ENCODE measurements around the gene RHPN2. TPM values are rescaled to one million over a fixed set of nuclear protein-coding genes. Genes with fewer than 3 reads are reported as not detected.
"Not testable (repeated sequence)": the region's sequence is repeated elsewhere in the genome, so short reads cannot be mapped to it uniquely, and the experiment has no call there.

Gene RHPN2
- total and polyA plus RNA-seq, 8 donors, result 5.3 to 10.1 (median 8.8) TPM

GRCh38 chr19:33008738-33009137, 56.0 kb downstream of the RHPN2 start:
- Histone ChIP-seq H3K36me3 (peaks cover 0 to 3% of the 10 kb centered on the region in 2 donors), H3K4me3 (no peak overlapping the region), H3K27ac (no peak overlapping the region), H3K4me1 (no peaks in the 10 kb centered on the region), H3K27me3 (no peaks in the 10 kb centered on the region), H3K9me3 (no peaks in the 10 kb centered on the region)
- no peak for DNase-seq
- TF ChIP-seq CTCF (IDR thresholded peaks at IDR 0.05), result no peak
- ATAC-seq, result no peak
- intact Hi-C loops (cut with DNase I), result no loop called here

GRCh38 chr19:33005440-33005839, 59.2 kb downstream of the RHPN2 start:
- peak in 1 of 4 donors; percentile 37 for DNase-seq
- intact Hi-C loops (cut with DNase I), result no loop called here
- Histone ChIP-seq H3K4me1 (no peaks in the 10 kb centered on the region), H3K9me3 (no peaks in the 10 kb centered on the region), H3K27me3 (no peaks in the 10 kb centered on the region), H3K27ac (no peak overlapping the region), H3K4me3 (no peak overlapping the region), H3K36me3 (no peaks in the 10 kb centered on the region)
- no peak for TF ChIP-seq CTCF (IDR thresholded peaks at IDR 0.05)
- ATAC-seq, result no peak

GRCh38 chr19:33003424-33004024, 61.2 kb downstream of the RHPN2 start:
- H3K4me1 ChIP-seq; ATAC-seq; H3K4me3 ChIP-seq; DNase-seq; intact Hi-C loops (cut with DNase I); H3K27ac ChIP-seq; H3K9me3 ChIP-seq; H3K27me3 ChIP-seq; H3K36me3 ChIP-seq: not testable (repeated sequence)

- H3K27ac ChIP-seq; H3K9me3 ChIP-seq; intact Hi-C loops (cut with DNase I); H3K4me1 ChIP-seq; H3K4me3 ChIP-seq; H3K27me3 ChIP-seq; H3K36me3 ChIP-seq; ATAC-seq; DNase-seq: not testable (repeated sequence)
Measured at GRCh38 chr19:33002126-33002865, 62.4 kb downstream of the RHPN2 start.

GRCh38 chr19:33000910-33001309, 63.8 kb downstream of the RHPN2 start:
- DNase-seq (no peak), ATAC-seq (no peak)
- H3K4me1 ChIP-seq, result no peaks in the 10 kb centered on the region
- no peak for TF ChIP-seq CTCF (IDR thresholded peaks at IDR 0.05)
- intact Hi-C loops (cut with DNase I), result no loop called here
- H3K27me3 ChIP-seq, result no peaks in the 10 kb centered on the region
- H3K4me3 ChIP-seq, result no peak overlapping the region
- no peaks in the 10 kb centered on the region for H3K9me3 ChIP-seq
- H3K27ac ChIP-seq, result no peak overlapping the region
- H3K36me3 ChIP-seq, result no peaks in the 10 kb centered on the region

GRCh38 chr19:33000510-33000909, 64.2 kb downstream of the RHPN2 start:
- intact Hi-C loops (cut with DNase I), result no loop called here

More at GRCh38 chr19:33000510-33000909, 64.2 kb downstream of the RHPN2 start:
- H3K4me1 ChIP-seq, result no peaks in the 10 kb centered on the region
- no peaks in the 10 kb centered on the region for H3K36me3 ChIP-seq
- H3K27me3 ChIP-seq, result no peaks in the 10 kb centered on the region
- TF ChIP-seq CTCF (IDR thresholded peaks at IDR 0.05), result no peak
- DNase-seq, result no peak
- ATAC-seq, result no peak
- H3K27ac ChIP-seq, result no peak overlapping the region
- no peak overlapping the region for H3K4me3 ChIP-seq
- no peaks in the 10 kb centered on the region for H3K9me3 ChIP-seq
